Transverse colon (tissue), 4 donors: ENCODE data around the gene GLT8D1.

Experiments
- CTCF ChIP-seq, 5 experiments: fragments of 200-600 bp in 3 of 5; fragments of 450-650 bp in 2 of 5; sonication (generic) in 3 of 5; IDR thresholded peaks; 1 replicate in 2 of 5; 2 replicates in 3 of 5; pipeline ENCODE4 v1.5.1; 2016 to 2017; ENCODE audit warnings: antibody characterized with exemption in 5 of 5, inconsistent platforms in 3 of 5, mild to moderate bottlenecking in 2 of 5, moderate library complexity in 1 of 5
- POLR2A ChIP-seq: fragments of 450-650 bp; IDR thresholded peaks from one replicate; pipeline ENCODE4 v1.6.1; 2016; ENCODE audit warnings: antibody characterized with exemption, mild to moderate bottlenecking, moderate library complexity
- POLR2AphosphoS5 ChIP-seq, 3 donors: sonication (generic); formaldehyde crosslinking; IDR thresholded peaks; one replicate each; pipeline ENCODE4 v1.6.1; 2016; ENCODE audit warnings: antibody characterized with exemption in 3 of 3

- TF ChIP-seq CTCF (IDR thresholded peaks at IDR 0.05) = no peak
- TF ChIP-seq POLR2A = no peak
- TF ChIP-seq POLR2AphosphoS5 (IDR thresholded peaks at IDR 0.05) = no peak
Measured at GRCh38 chr3:52655895-52656294, 49.7 kb downstream of the GLT8D1 start.
